HUES48 (cell line): ENCODE data around the gene PLXNA2.

ENCODE experiments used
- H3K27ac ChIP-seq: one replicate; pipeline ENCODE4 v1.7.0; 2013; ENCODE audit warnings: low read depth, low read length, inconsistent platforms
- H3K27me3 ChIP-seq: 2 replicates; pipeline ENCODE4 v1.6.1; 2013; ENCODE audit warnings: mild to moderate bottlenecking, low read length; ENCODE audit not compliant: control insufficient read depth, insufficient read depth
- H3K36me3 ChIP-seq: 2 replicates; pipeline ENCODE4 v1.6.1; 2013; ENCODE audit warnings: low read length; ENCODE audit not compliant: control insufficient read depth, insufficient read depth
- H3K4me1 ChIP-seq: 2 replicates; pipeline ENCODE4 v1.6.1; 2013; ENCODE audit warnings: mild to moderate bottlenecking, low read length; ENCODE audit not compliant: control insufficient read depth, insufficient read depth
- H3K4me3 ChIP-seq: 2 replicates; pipeline ENCODE4 v1.5.1; 2013; ENCODE audit warnings: mild to moderate bottlenecking, low read depth, low read length
- H3K9ac ChIP-seq: 2 replicates; pipeline ENCODE4 v1.6.1; 2013; ENCODE audit warnings: mild to moderate bottlenecking, low read depth, low read length, moderate library complexity
- H3K9me3 ChIP-seq: 2 replicates; pipeline ENCODE4 v1.6.1; 2013; ENCODE audit warnings: low read length; ENCODE audit not compliant: control insufficient read depth, insufficient read depth

PLXNA2 gene

GRCh38 chr1:208211921-208212843 lies 32.0 kb downstream of the PLXNA2 start:
- no peaks in the 10 kb centered on the region for H3K27me3 ChIP-seq
- no peaks in the 10 kb centered on the region for H3K9me3 ChIP-seq
- no peak overlapping the region for H3K4me3 ChIP-seq
- no peaks in the 10 kb centered on the region for H3K36me3 ChIP-seq
- no peak overlapping the region for H3K27ac ChIP-seq
- no peak overlapping the region for H3K9ac ChIP-seq
- no peaks in the 10 kb centered on the region for H3K4me1 ChIP-seq

GRCh38 chr1:208209896-208210589 lies 34.1 kb downstream of the PLXNA2 start:
- Histone ChIP-seq H3K4me1 (no peaks in the 10 kb centered on the region), H3K9me3 (no peaks in the 10 kb centered on the region), H3K27ac (no peak overlapping the region)

GRCh38 chr1:208209286-208209685 lies 34.9 kb downstream of the PLXNA2 start:
- Histone ChIP-seq H3K27me3 (no peaks in the 10 kb centered on the region), H3K4me1 (no peaks in the 10 kb centered on the region), H3K9ac (no peak overlapping the region), H3K9me3 (no peaks in the 10 kb centered on the region), H3K36me3 (no peaks in the 10 kb centered on the region), H3K4me3 (no peak overlapping the region), H3K27ac (peak overlapping the region; percentile 17)

More at GRCh38 chr1:208209896-208210589, 34.1 kb downstream of the PLXNA2 start:
- H3K36me3 ChIP-seq = no peaks in the 10 kb centered on the region
- H3K9ac ChIP-seq = no peak overlapping the region
- H3K4me3 ChIP-seq = no peak overlapping the region
- no peaks in the 10 kb centered on the region for H3K27me3 ChIP-seq

- Histone ChIP-seq H3K27me3 (no peaks in the 10 kb centered on the region), H3K9ac (no peak overlapping the region), H3K36me3 (no peaks in the 10 kb centered on the region), H3K4me3 (no peak overlapping the region), H3K4me1 (no peaks in the 10 kb centered on the region), H3K27ac (no peak overlapping the region), H3K9me3 (no peaks in the 10 kb centered on the region)
Measured at GRCh38 chr1:208208132-208208487, 36.1 kb downstream of the PLXNA2 start.

GRCh38 chr1:208207388-208208131 lies 36.6 kb downstream of the PLXNA2 start:
- H3K27ac ChIP-seq = no peak overlapping the region
- no peaks in the 10 kb centered on the region for H3K27me3 ChIP-seq
- no peak overlapping the region for H3K9ac ChIP-seq
- H3K4me1 ChIP-seq = no peaks in the 10 kb centered on the region
- H3K9me3 ChIP-seq = no peaks in the 10 kb centered on the region
- no peaks in the 10 kb centered on the region for H3K36me3 ChIP-seq
- H3K4me3 ChIP-seq = no peak overlapping the region

GRCh38 chr1:208206092-208206698 lies 38.0 kb downstream of the PLXNA2 start:
- H3K27me3 ChIP-seq = no peaks in the 10 kb centered on the region
- H3K36me3 ChIP-seq = no peaks in the 10 kb centered on the region
- H3K27ac ChIP-seq = no peak overlapping the region
- H3K4me1 ChIP-seq = peaks cover 4% of the 10 kb centered on the region; the same call in 1 of the 2 replicates
- no peak overlapping the region for H3K9ac ChIP-seq
- H3K4me3 ChIP-seq = no peak overlapping the region
- no peaks in the 10 kb centered on the region for H3K9me3 ChIP-seq

- H3K9ac ChIP-seq = no peak overlapping the region
- H3K27ac ChIP-seq = no peak overlapping the region
- H3K4me1 ChIP-seq = peaks cover 4% of the 10 kb centered on the region; the same call in 1 of the 2 replicates
- no peaks in the 10 kb centered on the region for H3K36me3 ChIP-seq
- H3K9me3 ChIP-seq = no peaks in the 10 kb centered on the region
- H3K27me3 ChIP-seq = no peaks in the 10 kb centered on the region
- H3K4me3 ChIP-seq = no peak overlapping the region
Measured at GRCh38 chr1:208205216-208206013, 38.8 kb downstream of the PLXNA2 start.

- Histone ChIP-seq H3K4me1 (peaks cover 4% of the 10 kb centered on the region; the same call in 1 of the 2 replicates), H3K27me3 (no peaks in the 10 kb centered on the region), H3K27ac (no peak overlapping the region), H3K36me3 (no peaks in the 10 kb centered on the region), H3K4me3 (no peak overlapping the region), H3K9ac (no peak overlapping the region), H3K9me3 (no peaks in the 10 kb centered on the region)
Measured at GRCh38 chr1:208204779-208205178, 39.4 kb downstream of the PLXNA2 start.

GRCh38 chr1:208203848-208204609 lies 40.2 kb downstream of the PLXNA2 start:
- Histone ChIP-seq H3K27me3 (no peaks in the 10 kb centered on the region), H3K4me1 (peaks cover 4% of the 10 kb centered on the region; the same call in 1 of the 2 replicates), H3K36me3 (no peaks in the 10 kb centered on the region), H3K27ac (no peak overlapping the region), H3K9me3 (no peaks in the 10 kb centered on the region), H3K4me3 (no peak overlapping the region), H3K9ac (no peak overlapping the region)
